Pancreas (tissue), 10 donors: ENCODE measurements around the gene XBP1. TPM values are rescaled to one million over a fixed set of nuclear protein-coding genes. Genes with fewer than 3 reads are reported as not detected.

Experiments used
- ATAC-seq, 4 donors: fragments of 200-7000 bp; cut with Tn5 transposase; one replicate each; pipeline versions ENCODE4 v1.8.0 to v1.9.1; 2020; ENCODE audit warnings: mild to moderate bottlenecking in 4 of 4, moderate library complexity in 4 of 4
- DNase-seq, 6 donors: peaks; one replicate each; pipeline ENCODE4 v3.0.0-alpha.2; 2020
- FAIRE-seq: peaks from 2 replicates; lab custom pipeline; 2012; peaks lifted over from hg19 to GRCh38; lab: Jason Lieb, UNC
- H3K27ac ChIP-seq, 4 donors: fragments of 200-600 bp; sonication (generic); 1 replicate in 3 of 4; 2 replicates in 1 of 4; pipeline versions ENCODE4 v1.5.0 to v1.8.0; 2020
- H3K27me3 ChIP-seq, 4 donors: fragments of 200-600 bp; one replicate each; pipeline ENCODE4 v1.8.0; 2021
- H3K36me3 ChIP-seq, 3 donors: fragments of 200-600 bp; sonication (generic) in 1 of 3; one replicate each; pipeline versions ENCODE4 v1.5.0 to v1.8.0; 2020 to 2021
- H3K4me1 ChIP-seq, 3 donors: fragments of 200-600 bp; one replicate each; pipeline ENCODE4 v1.8.0; 2021
- H3K4me3 ChIP-seq, 4 donors: fragments of 200-600 bp; sonication (generic) in 2 of 4; one replicate each; pipeline versions ENCODE4 v1.5.0 to v1.8.0; 2020 to 2021
- H3K9me3 ChIP-seq, 4 donors: fragments of 200-600 bp; one replicate each; pipeline ENCODE4 v1.8.0; 2021
- WGBS, 2 donors: extraction: QIAGEN DNeasy Blood & Tissue Kit; methylation state at CpG; one replicate each; pipeline ENCODE4 v1.1.7; 2013; 5-methylcytosine and 5-hydroxymethylcytosine counted together
- intact Hi-C, 3 donors: fragments of 100-400 bp; cut with DNase I; formaldehyde crosslinking; loops; one replicate each; pipeline versions ENCODE4 v1.11.1 to v1.14.2; 2022
- polyA plus RNA-seq, 2 donors: library from polyadenylated mRNA; stranded (reverse); fragments of 200-250 nt; gene quantifications; one replicate each; pipeline ENCODE4 v1.2.3, GENCODE V29; 2013
- total RNA-seq, 6 donors: library from RNA; stranded (reverse); fragmentation: NEBNext Ultra II Directional in 4 of 6; extraction: Animal tissue kit (Norgen Biotek cat#: 25700) in 4 of 6; gene quantifications; one replicate each; pipeline versions ENCODE4 v1.2.1 to v1.2.4, GENCODE V29; 2021 to 2023
- TF ChIP-seq, protein P1 (sequence below), 4 donors: fragments of 200-600 bp; sonication (generic) in 3 of 4; IDR thresholded peaks; one replicate each; pipeline versions ENCODE4 v1.5.0 to v1.8.0; 2021; ENCODE audit warnings: antibody characterized with exemption in 4 of 4
- donor health status: healthy with polysubstance abuse.
- donor health status: DM: no; HTN: no; CAD: no; lungs with moderate emphysema.
- donor health status: DM: no; HTN: no; CAD: no.
- donor health status: control.
- donor health status: control.
- donor health status: Bipolar disorder and iron deficiency.
- donor health status: DM: yes; HTN: yes; CAD: no.
- donor health status: DM: no; HTN: no; CAD: no.
- donor health status: DM: no; HTN: no; CAD: no.
- donor health status: DM: yes; HTN: yes; CAD: no.

The XBP1 gene
- total and polyA plus RNA-seq, 8 donors = 178 to 974 (median 685) TPM

DNA sequence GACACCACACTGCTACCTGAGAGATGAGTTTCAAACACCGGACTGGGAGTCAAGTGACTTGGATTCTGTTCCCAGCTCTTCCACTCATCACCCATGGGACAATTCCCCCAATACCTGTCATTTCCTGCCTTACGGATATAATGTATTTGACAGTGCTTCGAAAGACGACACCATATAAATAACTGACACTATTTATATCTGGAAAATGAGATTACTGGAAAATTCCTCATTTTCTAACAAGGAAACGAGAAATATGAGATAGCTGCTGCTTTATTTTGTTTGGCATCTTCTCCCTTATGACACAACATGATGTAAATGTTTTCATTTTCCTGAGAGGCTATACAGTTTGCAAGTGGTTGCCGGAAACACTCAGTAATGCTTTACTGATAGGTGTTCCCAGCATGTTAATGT is 49.9 kb downstream of the XBP1 start:
- no peak overlapping the region for H3K4me3 ChIP-seq
- intact Hi-C loops = no loop called here
- 84 to 85% methylated on average over 6 of the region's 6 CpGs for WGBS, 2 donors
- TF ChIP-seq, protein P1, sequence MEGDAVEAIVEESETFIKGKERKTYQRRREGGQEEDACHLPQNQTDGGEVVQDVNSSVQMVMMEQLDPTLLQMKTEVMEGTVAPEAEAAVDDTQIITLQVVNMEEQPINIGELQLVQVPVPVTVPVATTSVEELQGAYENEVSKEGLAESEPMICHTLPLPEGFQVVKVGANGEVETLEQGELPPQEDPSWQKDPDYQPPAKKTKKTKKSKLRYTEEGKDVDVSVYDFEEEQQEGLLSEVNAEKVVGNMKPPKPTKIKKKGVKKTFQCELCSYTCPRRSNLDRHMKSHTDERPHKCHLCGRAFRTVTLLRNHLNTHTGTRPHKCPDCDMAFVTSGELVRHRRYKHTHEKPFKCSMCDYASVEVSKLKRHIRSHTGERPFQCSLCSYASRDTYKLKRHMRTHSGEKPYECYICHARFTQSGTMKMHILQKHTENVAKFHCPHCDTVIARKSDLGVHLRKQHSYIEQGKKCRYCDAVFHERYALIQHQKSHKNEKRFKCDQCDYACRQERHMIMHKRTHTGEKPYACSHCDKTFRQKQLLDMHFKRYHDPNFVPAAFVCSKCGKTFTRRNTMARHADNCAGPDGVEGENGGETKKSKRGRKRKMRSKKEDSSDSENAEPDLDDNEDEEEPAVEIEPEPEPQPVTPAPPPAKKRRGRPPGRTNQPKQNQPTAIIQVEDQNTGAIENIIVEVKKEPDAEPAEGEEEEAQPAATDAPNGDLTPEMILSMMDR (IDR thresholded peaks at IDR 0.05) = no peak
- H3K27ac ChIP-seq = no peak overlapping the region
- ATAC-seq (no peak), FAIRE-seq (no peak), DNase-seq (no peak)
- H3K36me3 ChIP-seq = peaks cover 0 to 9% (median 8%) of the 10 kb centered on the region in 3 donors
- H3K9me3 ChIP-seq = no peaks in the 10 kb centered on the region
- H3K4me1 ChIP-seq = no peaks in the 10 kb centered on the region
- no peaks in the 10 kb centered on the region for H3K27me3 ChIP-seq

Other genes with a start within 250 kb of the XBP1 start
- 10 to 100 TPM; 10.3 to 18.6 (median 12.4) TPM for gene TTC28, start 120.7 kb downstream of the XBP1 start, total RNA-seq
- gene TTC28, start 120.7 kb downstream of the XBP1 start, polyA plus RNA-seq = 1 to 10 TPM; 2.2 to 6.8 TPM
- gene CHEK2, start 58.7 kb downstream of the XBP1 start, total RNA-seq = 1 to 10 TPM in 5 of 6 donors, under 1 TPM in 1; 0.83 to 4.6 (median 2.3) TPM
- 1 to 10 TPM; 3.2 to 4.0 TPM for gene CHEK2, start 58.7 kb downstream of the XBP1 start, polyA plus RNA-seq
- gene HSCB, start 58.5 kb downstream of the XBP1 start, total RNA-seq = 1 to 10 TPM; 7.0 to 9.3 (median 7.8) TPM
- gene HSCB, start 58.5 kb downstream of the XBP1 start, polyA plus RNA-seq = 10 to 100 TPM; 14.1 to 17.7 TPM
- 10 to 100 TPM in 3 of 6 donors, 1 to 10 TPM in 3; 7.8 to 15.7 (median 10.0) TPM for gene CCDC117, start 27.9 kb downstream of the XBP1 start, total RNA-seq
- 1 to 10 TPM; 5.1 to 5.3 TPM for gene CCDC117, start 27.9 kb downstream of the XBP1 start, polyA plus RNA-seq
- 1 to 10 TPM; 3.0 to 6.8 (median 4.9) TPM for gene ZNRF3, start 83.0 kb upstream of the XBP1 start, total RNA-seq
- gene ZNRF3, start 83.0 kb upstream of the XBP1 start, polyA plus RNA-seq = 1 to 10 TPM; 2.4 to 3.1 TPM